Embryonic facial prominence (tissue), 1 donor: Measurements from ENCODE around the gene SERPINI2.
"Not testable (repeated sequence)": the region's sequence is repeated elsewhere in the genome, so short reads cannot be mapped to it uniquely, and the experiment has no call there.

ENCODE experiments used
- DNase-seq: peaks from one replicate; pipeline ENCODE4 v3.0.0-alpha.2; 2016; ENCODE audit errors: extremely low spot score

Gene SERPINI2

GRCh38 chr3:167450195-167450594, 23.6 kb downstream of the SERPINI2 start:
- no peak for DNase-seq

GRCh38 chr3:167445491-167445890, 28.4 kb downstream of the SERPINI2 start:
- no peak for DNase-seq

- no peak for DNase-seq
These were observed 32.6 kb downstream of the SERPINI2 start for GRCh38 chr3:167441256-167441655.

- no peak for DNase-seq
These were observed 36.3 kb downstream of the SERPINI2 start for GRCh38 chr3:167437428-167438139.

- not testable (repeated sequence) for DNase-seq
These were observed 46.9 kb downstream of the SERPINI2 start for GRCh38 chr3:167426962-167427361.

GRCh38 chr3:167422396-167422795, 51.4 kb downstream of the SERPINI2 start:
- not testable (repeated sequence) for DNase-seq

GRCh38 chr3:167409611-167410010, 64.2 kb downstream of the SERPINI2 start:
- no peak for DNase-seq

GRCh38 chr3:167406876-167407492, 66.9 kb downstream of the SERPINI2 start:
- DNase-seq: no peak

GRCh38 chr3:167397826-167398225, 76.0 kb downstream of the SERPINI2 start:
- DNase-seq: no peak

GRCh38 chr3:167396075-167396474, 77.8 kb downstream of the SERPINI2 start:
- no peak for DNase-seq

- DNase-seq: no peak
These were observed 79.8 kb downstream of the SERPINI2 start for GRCh38 chr3:167394003-167394402.
